ENCODE results near the gene VPS13A.
"Not testable (repeated sequence)": the region's sequence is repeated elsewhere in the genome, so short reads cannot be mapped to it uniquely, and the experiment has no call there.

The VPS13A gene

GRCh38 chr9:77305622-77306400, 128.5 kb downstream of the VPS13A start:
- Mint-ChIP-seq H3K36me3 (peaks cover 25% of the 10 kb centered on the region), H3K4me1 (ENCODE audit: low read depth) (peaks cover 11% of the 10 kb centered on the region), H3K27ac (no peak overlapping the region), H3K9me3 (ENCODE audit: low read depth) (no peaks in the 10 kb centered on the region), H3K4me3 (no peak overlapping the region), H3K27me3 (no peaks in the 10 kb centered on the region)

GRCh38 chr9:77307166-77307565, 129.8 kb downstream of the VPS13A start:
- no peaks in the 10 kb centered on the region for H3K9me3 Mint-ChIP-seq (ENCODE audit: low read depth)
- H3K4me3 Mint-ChIP-seq = no peak overlapping the region
- H3K36me3 Mint-ChIP-seq = peaks cover 26% of the 10 kb centered on the region
- no peak overlapping the region for H3K27ac Mint-ChIP-seq
- H3K4me1 Mint-ChIP-seq (ENCODE audit: low read depth) = peaks cover 11% of the 10 kb centered on the region
- H3K27me3 Mint-ChIP-seq = no peaks in the 10 kb centered on the region

- Mint-ChIP-seq H3K36me3 (peaks cover 23% of the 10 kb centered on the region), H3K9me3 (ENCODE audit: low read depth) (no peaks in the 10 kb centered on the region), H3K27ac (no peak overlapping the region), H3K4me1 (ENCODE audit: low read depth) (no peaks in the 10 kb centered on the region), H3K27me3 (no peaks in the 10 kb centered on the region), H3K4me3 (no peak overlapping the region)
Observed at GRCh38 chr9:77316058-77316457, 138.7 kb downstream of the VPS13A start.

- H3K9me3 Mint-ChIP-seq (ENCODE audit: low read depth) = no peaks in the 10 kb centered on the region
- H3K27me3 Mint-ChIP-seq = no peaks in the 10 kb centered on the region
- H3K36me3 Mint-ChIP-seq = peaks cover 29% of the 10 kb centered on the region
- H3K4me1 Mint-ChIP-seq (ENCODE audit: low read depth) = no peaks in the 10 kb centered on the region
- no peak overlapping the region for H3K4me3 Mint-ChIP-seq
- H3K27ac Mint-ChIP-seq = no peak overlapping the region
Observed at GRCh38 chr9:77325058-77325457, 147.7 kb downstream of the VPS13A start.

DNA sequence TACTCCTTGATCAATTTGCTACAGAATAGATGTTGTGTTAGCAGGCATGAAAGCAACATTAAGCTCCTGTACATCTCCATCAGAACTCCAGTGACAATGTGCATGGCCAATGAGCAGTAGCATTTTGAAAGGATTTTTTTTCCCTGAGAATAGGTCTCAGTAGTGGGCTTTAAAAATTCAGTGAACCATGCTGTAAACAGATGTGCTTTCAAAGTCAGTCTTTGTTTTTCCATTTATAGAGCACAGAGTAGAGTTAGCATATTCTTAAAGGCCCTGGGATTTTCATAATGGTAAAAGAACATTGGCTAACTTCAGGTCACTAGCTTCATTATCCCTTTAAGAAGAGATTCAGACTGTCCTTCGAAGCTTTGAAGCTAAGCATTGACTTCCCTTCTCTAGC, 150.8 kb downstream of the VPS13A start:
- Mint-ChIP-seq H3K4me3 (no peak overlapping the region), H3K9me3 (ENCODE audit: low read depth) (no peaks in the 10 kb centered on the region), H3K27ac (no peak overlapping the region), H3K36me3 (peaks cover 20% of the 10 kb centered on the region), H3K4me1 (ENCODE audit: low read depth) (no peaks in the 10 kb centered on the region), H3K27me3 (no peaks in the 10 kb centered on the region)

DNA sequence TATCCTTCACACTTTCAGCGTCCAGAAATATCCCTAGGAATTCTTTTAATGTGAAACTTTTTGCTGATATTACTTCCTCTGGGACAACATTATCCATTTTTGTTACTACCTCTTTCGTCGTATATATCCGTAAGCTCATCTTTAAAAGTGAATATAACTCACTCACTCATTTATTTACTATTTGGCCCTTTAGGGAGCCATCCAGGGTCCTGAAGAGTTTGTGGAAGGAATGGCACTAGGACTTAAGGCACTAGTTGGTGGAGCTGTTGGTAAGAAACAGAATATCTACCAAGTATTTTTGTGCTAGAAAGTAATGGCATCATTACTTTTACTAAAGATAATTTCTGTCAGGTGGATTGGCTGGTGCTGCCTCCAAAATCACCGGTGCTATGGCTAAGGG, 192.7 kb downstream of the VPS13A start:
- H3K27me3 Mint-ChIP-seq = no peaks in the 10 kb centered on the region
- no peaks in the 10 kb centered on the region for H3K4me1 Mint-ChIP-seq (ENCODE audit: low read depth)
- H3K36me3 Mint-ChIP-seq = peaks cover 30% of the 10 kb centered on the region
- H3K27ac Mint-ChIP-seq = no peak overlapping the region
- H3K9me3 Mint-ChIP-seq (ENCODE audit: low read depth) = no peaks in the 10 kb centered on the region
- no peak overlapping the region for H3K4me3 Mint-ChIP-seq

GRCh38 chr9:77374266-77374665, 196.9 kb downstream of the VPS13A start:
- peaks cover 30% of the 10 kb centered on the region for H3K36me3 Mint-ChIP-seq

DNA sequence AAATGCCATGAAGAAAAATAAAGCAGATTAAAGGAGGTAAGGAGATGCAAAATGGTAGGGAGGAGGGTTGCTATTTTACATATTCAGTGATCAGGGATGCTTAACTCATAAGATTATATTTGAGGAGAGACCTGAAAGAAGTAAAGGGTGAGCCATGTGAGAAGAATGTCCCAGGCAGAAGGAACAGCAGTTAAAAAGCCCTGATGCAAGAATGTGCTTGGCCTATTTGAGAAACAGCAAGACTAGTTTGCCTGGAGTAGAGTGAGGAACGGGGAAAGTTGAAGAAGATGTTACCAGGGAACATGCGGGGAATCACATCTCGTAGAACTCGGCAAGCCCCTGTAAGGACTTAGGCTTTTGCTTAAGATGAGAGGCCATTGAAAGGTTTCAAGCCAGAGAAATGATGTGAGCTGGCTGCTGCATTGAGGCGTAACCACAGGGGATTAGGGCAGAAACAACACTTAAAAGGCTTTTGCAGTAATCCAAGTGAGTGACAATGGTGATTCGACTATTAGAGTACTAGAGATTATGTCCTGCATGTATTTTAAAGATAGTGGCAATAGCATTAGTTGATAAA, 198.7 kb downstream of the VPS13A start:
- no peaks in the 10 kb centered on the region for H3K27me3 Mint-ChIP-seq
- H3K4me3 Mint-ChIP-seq = no peak overlapping the region
- H3K36me3 Mint-ChIP-seq = peaks cover 16% of the 10 kb centered on the region
- H3K4me1 Mint-ChIP-seq (ENCODE audit: low read depth) = no peaks in the 10 kb centered on the region
- peak overlapping the region; percentile 17 for H3K27ac Mint-ChIP-seq
- H3K9me3 Mint-ChIP-seq (ENCODE audit: low read depth) = peaks cover 4% of the 10 kb centered on the region

More at GRCh38 chr9:77374266-77374665, 196.9 kb downstream of the VPS13A start:
- Mint-ChIP-seq H3K4me3 (no peak overlapping the region), H3K27ac (no peak overlapping the region), H3K4me1 (ENCODE audit: low read depth) (no peaks in the 10 kb centered on the region), H3K27me3 (no peaks in the 10 kb centered on the region), H3K9me3 (ENCODE audit: low read depth) (peaks cover 4% of the 10 kb centered on the region)

DNA sequence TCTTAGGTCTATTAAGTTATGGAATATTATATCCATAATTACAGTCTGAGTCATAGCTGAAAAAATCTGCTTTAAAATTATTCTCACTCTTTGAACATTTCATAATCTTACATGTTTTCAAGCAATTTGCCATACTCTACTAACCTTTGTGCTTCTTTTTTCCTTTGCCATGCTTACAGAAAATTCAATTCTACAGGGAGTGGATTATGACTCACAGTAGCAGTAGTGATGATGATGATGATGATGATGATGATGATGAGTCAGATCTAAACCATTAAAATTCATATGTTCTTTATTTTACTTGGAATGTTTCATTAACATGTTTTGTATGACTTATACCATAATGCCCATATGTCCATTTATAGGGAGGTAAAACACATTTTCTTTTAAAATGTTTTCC, 207.1 kb downstream of the VPS13A start:
- Mint-ChIP-seq H3K4me1 (ENCODE audit: low read depth) (no peaks in the 10 kb centered on the region), H3K9me3 (ENCODE audit: low read depth) (no peaks in the 10 kb centered on the region), H3K36me3 (peaks cover 17% of the 10 kb centered on the region), H3K27ac (no peak overlapping the region), H3K4me3 (no peak overlapping the region), H3K27me3 (no peaks in the 10 kb centered on the region)

GRCh38 chr9:77386187-77386586, 208.9 kb downstream of the VPS13A start:
- peaks cover 21% of the 10 kb centered on the region for H3K36me3 Mint-ChIP-seq
- H3K27me3 Mint-ChIP-seq = no peaks in the 10 kb centered on the region
- H3K4me3 Mint-ChIP-seq = no peak overlapping the region
- no peaks in the 10 kb centered on the region for H3K9me3 Mint-ChIP-seq (ENCODE audit: low read depth)
- no peaks in the 10 kb centered on the region for H3K4me1 Mint-ChIP-seq (ENCODE audit: low read depth)
- no peak overlapping the region for H3K27ac Mint-ChIP-seq

DNA sequence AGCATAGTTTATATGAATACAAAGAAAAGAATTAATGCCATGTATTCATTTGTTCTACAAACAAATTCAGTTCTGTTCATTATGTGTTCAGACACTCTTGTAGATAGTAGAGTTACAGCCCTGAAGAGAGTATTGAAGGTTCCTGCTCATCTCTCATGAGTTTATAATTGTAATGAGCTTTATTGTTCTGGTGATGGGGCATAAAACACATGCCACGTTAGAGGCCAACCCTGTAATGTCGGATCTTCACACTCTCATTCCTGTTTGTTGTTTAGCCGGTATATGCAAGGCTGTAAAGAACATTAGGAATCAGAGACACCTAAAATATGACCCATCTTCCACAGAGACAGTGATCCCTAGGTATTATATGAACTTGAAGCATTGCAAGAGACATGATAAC, 214.5 kb downstream of the VPS13A start:
- Mint-ChIP-seq H3K27me3 (no peaks in the 10 kb centered on the region), H3K4me3 (no peak overlapping the region), H3K36me3 (peaks cover 10% of the 10 kb centered on the region)

DNA sequence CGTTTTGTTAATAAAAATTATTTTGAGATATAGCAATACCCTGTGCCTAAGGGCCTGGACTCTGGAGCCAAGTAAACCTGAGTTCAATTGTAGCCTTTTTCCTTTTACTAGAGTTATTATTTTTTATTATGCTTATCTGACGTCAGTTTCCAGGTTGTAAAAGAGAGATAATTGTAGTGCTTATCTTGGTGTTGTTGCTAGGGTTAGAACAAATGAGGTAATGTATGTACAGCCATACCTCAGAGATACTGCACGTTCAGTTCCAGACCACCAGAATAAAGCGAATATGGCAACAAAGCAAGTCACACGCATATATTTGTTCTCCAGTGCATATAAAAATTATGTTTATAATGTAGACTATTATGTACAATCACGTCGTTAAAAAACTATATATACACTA, 215.0 kb downstream of the VPS13A start:
- Mint-ChIP-seq H3K4me3 (no peak overlapping the region), H3K4me1 (ENCODE audit: low read depth) (no peaks in the 10 kb centered on the region), H3K9me3 (ENCODE audit: low read depth) (no peaks in the 10 kb centered on the region), H3K36me3 (peaks cover 8% of the 10 kb centered on the region), H3K27ac (no peak overlapping the region), H3K27me3 (no peaks in the 10 kb centered on the region)

More for the DNA sequence above, 214.5 kb downstream of the VPS13A start:
- H3K27ac Mint-ChIP-seq = no peak overlapping the region
- no peaks in the 10 kb centered on the region for H3K4me1 Mint-ChIP-seq (ENCODE audit: low read depth)
- H3K9me3 Mint-ChIP-seq (ENCODE audit: low read depth) = no peaks in the 10 kb centered on the region

DNA sequence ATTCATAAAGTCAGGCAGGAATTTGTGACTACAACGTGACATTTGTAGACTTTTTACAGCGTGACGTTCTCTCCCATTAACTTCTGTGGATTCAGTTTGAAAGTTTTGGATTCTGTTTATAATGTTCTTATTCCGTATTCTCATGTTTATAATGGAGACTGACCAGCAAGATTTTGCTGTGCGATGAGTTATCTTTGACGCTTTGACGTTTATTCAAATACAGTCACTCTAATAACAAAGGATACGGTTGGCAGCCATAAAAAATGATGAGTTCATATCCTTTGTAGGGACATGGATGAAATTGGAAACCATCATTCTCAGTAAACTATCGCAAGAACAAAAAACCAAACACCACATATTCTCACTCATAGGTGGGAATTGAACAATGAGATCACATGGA, 221.2 kb downstream of the VPS13A start:
- H3K27ac Mint-ChIP-seq = not testable (repeated sequence)

DNA sequence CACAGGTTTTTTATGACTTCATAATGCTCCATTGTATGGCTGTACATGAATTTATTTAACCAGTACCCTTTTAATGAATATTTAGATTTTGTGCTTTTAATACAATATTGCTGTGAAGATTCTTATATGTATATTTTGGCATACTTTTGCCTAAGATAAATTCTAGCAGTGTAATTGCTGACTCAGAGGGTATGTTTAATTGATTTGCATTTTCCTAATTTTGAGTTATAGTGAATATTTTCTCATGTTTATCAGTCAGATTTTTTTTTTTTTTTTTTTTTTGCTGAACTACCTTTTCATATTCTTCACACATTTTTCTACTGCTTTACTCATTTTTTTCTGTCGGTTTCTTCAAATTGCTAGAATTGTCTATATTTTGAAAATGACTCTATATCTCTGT, 222.6 kb downstream of the VPS13A start:
- Mint-ChIP-seq H3K9me3 (ENCODE audit: low read depth) (no peaks in the 10 kb centered on the region), H3K4me3 (no peak overlapping the region), H3K27me3 (no peaks in the 10 kb centered on the region), H3K27ac (no peak overlapping the region), H3K4me1 (ENCODE audit: low read depth) (no peaks in the 10 kb centered on the region), H3K36me3 (peaks cover 10% of the 10 kb centered on the region)

More for the DNA sequence above, 221.2 kb downstream of the VPS13A start:
- not testable (repeated sequence) for H3K9me3 Mint-ChIP-seq (ENCODE audit: low read depth); H3K4me3 Mint-ChIP-seq; H3K27me3 Mint-ChIP-seq; H3K36me3 Mint-ChIP-seq; H3K4me1 Mint-ChIP-seq (ENCODE audit: low read depth)

- H3K36me3 Mint-ChIP-seq = peaks cover 19% of the 10 kb centered on the region
Observed at GRCh38 chr9:77402286-77402685, 225.0 kb downstream of the VPS13A start.

GRCh38 chr9:77403239-77403638, 225.9 kb downstream of the VPS13A start:
- Mint-ChIP-seq H3K27ac (no peak overlapping the region), H3K9me3 (ENCODE audit: low read depth) (no peaks in the 10 kb centered on the region), H3K4me1 (ENCODE audit: low read depth) (no peaks in the 10 kb centered on the region), H3K27me3 (no peaks in the 10 kb centered on the region), H3K36me3 (peaks cover 24% of the 10 kb centered on the region), H3K4me3 (no peak overlapping the region)

More at GRCh38 chr9:77402286-77402685, 225.0 kb downstream of the VPS13A start:
- Mint-ChIP-seq H3K27me3 (no peaks in the 10 kb centered on the region), H3K4me1 (ENCODE audit: low read depth) (no peaks in the 10 kb centered on the region), H3K9me3 (ENCODE audit: low read depth) (no peaks in the 10 kb centered on the region), H3K27ac (no peak overlapping the region), H3K4me3 (no peak overlapping the region)

All from activated naive CD8-positive, alpha-beta T cell (primary cell).